IPS DF 4.7 (cell line): ENCODE measurements around the gene RAB23.

Experiments used
- DNase-seq: peaks from one replicate; pipeline ENCODE4 v3.0.0-alpha.2; 2013; ENCODE audit warnings: low spot score; ENCODE audit errors: extremely low read depth

Gene RAB23

DNA sequence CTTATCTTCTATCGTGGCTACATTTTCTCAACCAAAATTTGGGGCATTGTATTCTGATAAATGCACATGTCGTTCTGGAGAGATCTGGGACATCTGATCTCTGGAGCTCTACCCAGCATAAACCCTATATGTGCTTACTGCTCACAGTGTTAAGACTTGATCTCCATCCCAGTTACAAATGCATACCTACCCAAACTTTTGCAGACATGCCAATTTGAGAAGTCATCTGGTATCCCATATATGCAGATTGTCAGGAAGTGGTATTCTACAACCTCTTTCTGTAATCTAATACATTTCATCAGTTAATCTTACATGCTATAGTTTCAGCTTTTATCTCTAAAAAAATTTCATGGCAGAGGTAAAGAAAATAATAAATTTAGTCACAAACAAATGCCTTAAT is 38.8 kb downstream of the RAB23 start:
- no peak for DNase-seq

DNA sequence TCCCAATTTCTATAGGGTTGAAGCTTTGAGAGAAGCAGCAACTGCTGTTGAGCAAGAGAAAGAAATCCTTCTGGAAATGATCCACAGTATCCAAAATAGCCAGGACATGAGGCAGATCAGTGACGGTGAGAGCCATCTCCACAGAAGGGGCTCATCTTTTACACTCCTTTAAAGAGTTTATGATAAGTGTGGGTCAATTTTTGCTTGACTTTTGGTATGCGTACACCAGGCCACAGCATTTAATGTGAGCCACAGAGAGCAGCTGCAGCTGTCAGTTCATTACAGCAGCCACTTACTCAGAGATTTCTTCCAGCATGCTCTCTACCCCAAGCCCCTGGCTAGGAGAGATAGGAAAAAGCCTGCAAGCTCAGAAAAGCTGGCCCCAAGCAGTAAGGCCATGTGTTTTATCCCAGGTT is 40.1 kb downstream of the RAB23 start:
- no peak for DNase-seq

DNA sequence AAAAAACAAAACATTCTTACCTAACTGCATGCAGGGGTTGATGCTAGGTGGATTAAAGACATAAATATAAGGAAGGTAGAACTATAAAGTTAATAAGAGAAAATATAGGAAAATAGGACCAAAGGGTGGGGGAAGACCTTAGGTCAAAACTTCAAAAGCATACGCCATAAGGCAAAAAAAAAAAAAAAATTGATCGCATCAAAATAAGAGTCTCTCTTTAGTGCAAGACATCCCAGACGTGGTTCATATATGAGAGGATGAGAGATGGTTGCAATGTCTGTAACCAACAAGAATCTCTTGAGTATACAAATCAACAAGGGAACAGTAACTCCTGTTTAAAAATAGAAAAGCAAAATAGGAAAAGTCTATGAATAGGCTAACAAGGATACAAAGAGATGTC is 41.5 kb downstream of the RAB23 start:
- DNase-seq: no peak

DNA sequence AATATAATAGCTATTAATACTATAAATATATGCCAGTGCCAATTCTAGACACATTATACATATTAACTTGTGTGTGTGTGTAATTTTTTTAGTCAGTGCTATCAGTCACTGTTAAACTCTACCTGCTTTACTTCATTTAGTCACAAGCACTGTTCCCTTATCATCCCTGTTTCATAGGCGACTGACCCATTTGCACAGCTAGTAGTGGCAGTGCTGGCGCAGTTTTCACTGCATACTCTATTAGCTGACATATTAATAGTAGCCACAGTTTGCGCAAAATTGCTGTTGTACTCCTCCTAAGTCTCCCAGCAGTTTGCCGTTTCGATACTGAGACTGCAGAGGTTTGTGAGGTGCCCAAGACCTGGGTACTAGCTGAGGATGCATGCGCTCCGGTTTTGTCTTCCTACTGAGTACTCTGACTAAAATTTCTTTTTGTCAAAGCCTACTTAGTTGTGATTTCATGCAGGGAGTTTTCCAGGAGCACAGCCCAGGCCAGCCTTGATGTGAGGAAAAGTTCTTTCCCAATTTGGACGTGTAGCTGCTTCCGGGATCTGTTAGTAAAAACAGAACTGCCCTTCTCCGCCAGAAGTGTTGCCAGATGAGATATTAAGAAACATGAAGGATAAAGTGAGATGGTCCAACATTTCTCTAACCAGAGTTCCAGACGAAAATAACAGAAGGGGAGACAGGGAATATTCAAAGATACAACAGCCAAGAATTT is 44.4 kb downstream of the RAB23 start:
- no peak for DNase-seq

DNA sequence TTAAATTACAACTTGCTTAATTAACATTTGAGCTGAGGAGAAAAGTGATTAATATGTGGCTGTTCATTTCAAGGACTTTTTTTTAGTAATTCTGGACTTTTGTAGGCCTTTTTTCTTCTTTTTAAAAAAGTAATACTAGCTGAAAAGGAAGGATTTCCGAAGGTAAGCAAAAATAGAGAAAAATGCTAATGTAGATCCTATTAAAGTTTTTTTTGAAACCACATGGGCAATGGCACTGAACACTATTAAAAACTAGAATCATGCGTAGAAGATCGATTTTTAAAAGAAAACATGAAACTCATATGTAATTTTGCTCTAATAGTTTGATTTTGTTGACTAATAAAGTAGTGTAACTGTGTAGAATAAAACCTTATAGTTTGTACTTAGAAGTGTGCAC is 47.6 kb downstream of the RAB23 start:
- DNase-seq: no peak

DNA sequence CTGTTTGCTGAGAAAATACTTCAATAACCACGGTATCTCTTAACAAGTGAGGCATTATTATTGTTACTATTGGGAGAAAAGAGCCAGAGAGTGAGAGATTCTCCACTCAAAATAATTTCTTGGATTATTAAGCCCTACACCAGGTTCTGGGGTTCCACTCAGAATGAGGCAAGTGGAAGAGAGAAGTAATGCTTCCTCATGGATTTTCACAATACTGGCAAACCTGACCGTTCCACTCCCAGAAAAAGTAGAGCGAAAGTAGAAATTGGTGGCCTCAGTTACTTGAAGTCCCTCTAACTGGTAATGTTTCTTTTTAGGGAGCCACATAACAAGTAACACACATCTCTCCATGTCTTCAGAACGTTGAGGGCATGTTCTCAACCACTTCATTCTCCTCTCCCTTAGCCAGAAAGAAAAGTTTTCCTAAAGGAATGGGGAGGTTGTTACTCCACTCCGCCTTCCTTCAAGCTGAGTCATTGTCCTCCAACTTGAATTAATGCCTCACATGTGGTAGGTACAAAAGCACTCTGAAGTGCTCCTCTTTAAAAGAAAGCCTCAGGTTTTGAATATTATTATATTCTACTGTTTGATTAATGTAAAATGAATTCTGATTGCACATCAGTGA is 48.1 kb downstream of the RAB23 start:
- DNase-seq: no peak

DNA sequence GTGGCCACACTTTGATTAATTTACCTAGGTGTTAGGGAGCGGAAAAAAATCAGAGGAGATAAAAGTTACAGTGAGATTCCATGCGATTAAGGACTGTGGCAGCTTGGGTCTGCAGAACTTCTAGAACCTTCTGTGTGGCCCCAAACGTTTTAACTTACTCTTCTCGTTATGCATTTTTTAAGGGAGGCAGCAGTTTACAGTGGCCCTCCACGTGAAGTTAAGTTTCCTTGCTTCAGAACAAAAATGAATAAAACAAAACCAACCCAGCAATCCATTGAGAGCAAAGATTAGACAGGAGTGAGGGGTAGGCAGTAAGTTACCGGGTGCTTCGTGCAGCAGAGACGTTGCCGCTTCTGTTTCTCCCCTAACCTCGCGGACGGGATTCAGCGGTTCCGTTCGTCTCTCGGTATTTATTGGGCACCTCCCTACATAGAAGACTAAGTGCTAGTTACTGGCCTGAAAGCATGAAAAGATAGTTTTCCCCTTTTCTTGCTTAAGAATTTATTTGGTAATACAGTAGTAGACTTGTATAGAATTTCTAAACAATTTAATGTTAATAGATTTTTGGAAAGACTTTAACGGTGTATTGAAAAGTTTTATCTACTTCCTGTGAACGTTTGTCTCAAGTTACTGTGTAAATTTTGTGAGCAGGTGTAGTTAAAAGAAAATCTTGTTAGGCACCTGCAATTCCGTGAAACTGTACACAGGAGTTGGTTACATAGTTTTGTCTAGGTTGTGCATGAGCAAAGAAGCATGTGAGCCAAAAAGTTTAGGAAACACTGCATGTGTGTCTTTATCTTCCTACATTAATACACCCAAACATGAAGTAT is 48.8 kb downstream of the RAB23 start:
- no peak for DNase-seq

DNA sequence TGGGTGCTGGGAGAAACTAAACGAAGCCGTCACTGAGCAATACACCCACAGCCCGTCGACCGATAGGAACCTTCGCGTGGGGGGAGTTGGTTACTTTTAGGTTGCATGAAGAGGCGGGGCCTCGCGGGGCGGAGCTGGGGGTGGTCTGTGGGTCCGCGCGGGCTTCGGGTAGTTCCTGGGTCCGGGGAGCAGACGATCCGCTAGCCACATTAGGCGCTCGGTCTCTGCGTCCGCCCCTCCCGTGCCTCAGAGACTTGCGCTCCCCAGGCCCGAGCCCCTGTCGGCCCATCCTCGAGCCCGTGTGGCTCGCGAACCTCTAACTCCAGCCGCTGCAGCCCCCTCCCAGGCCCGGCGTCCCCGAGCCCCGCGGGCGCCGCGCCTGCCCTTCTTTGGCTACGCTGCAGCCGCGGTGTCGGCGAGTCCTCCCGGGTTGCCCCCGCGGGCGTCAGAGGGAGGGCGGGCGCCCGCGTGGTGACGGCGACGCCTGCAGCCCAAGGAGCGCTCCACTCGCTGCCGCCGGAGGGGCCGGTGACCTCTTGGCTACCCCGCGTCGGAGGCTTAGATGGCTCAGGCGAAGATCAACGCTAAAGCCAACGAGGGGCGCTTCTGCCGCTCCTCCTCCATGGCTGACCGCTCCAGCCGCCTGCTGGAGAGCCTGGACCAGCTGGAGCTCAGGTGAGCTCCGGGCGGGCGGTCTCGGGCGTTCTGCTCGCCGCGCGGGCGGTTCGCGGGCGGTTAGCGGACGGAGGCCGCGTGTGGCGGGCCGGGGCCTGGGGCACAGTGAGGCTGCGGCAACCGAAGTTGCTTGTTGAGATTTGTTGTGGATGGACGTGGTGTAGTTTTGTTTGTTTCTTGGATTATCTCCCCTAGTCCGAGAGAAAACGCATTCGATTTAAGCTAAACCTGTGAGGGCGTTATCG is 49.7 kb downstream of the RAB23 start, which contains the start of gene BAG2:
BAG2 (plus strand) TSS at position 191 of the 920 bp plus-strand sequence; CDS start at position 563, 372 bp downstream.
- DNase-seq: peak; percentile 36

DNA sequence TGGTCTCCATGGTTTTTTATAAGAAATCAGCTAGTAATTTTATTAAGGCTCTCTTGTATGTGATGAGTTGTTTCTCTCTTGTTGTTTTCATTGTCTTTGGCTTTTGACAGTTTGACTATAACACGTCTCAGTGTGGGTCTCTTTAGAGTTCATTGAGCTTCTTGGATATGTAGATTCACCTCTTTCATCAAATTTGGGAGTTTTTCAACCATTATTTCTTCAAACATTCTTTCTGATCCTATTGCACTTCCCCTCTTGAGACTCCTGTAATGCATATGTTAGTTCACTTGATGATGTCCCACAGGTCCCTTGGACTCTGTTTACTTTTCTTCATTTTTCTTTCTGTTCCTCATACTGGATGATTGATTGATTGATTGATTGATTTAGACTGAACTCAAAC is 57.0 kb downstream of the RAB23 start:
- DNase-seq: no peak

DNA sequence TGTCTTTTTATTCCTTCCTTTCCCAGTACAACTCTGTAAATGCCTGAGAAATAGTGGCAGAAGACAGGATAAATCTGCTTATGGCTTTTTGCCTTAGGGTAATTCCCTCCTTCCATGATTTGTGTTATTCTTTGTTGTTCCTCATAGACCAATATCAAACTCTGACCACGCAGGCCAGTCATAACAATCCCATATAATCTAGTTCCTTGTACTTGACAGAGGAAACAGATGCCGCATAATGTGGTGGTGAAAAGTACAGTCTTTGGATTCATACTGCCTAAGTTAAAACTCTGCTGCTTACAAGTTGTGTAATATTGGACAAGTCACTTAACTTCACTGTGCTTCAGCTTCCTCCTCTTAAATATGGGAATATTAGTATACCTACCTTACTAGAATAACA is 58.2 kb downstream of the RAB23 start:
- DNase-seq: no peak

DNA sequence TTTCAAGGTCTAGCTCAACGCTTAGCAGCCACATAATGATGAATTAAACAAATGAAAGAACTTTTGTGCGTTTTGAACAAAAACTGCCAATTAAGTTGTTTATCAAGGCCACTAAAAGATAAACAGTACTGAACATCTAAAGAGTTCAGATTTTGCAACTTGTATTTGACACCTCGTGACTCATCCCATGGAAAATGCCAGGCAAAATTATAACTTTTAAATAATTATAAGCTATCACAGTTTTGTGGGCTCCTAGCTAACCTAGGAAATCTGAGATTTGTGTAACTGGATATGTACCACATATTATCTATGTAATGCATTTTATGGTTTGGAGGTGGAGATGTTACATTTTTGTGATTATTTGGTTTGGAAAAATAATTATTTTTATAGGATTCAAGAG is 59.6 kb downstream of the RAB23 start:
- DNase-seq: no peak

DNA sequence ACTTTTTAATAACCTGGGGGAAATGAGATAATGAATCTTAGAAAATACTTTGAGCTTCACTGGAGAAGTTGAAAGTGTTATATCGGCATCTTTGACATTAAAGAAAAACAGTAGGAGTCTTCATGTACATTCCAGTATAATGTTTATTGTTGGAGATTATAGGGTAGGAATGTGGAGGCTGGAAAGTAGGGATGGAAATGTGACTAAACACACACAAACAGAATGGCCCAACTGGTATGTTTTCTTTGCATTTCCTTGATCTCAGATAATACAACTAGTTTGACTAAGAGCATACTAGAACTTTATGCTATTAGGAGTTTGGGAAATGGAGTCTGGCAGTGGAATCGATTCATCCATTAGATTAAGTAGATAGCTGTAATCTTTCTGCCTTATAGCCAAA is 60.1 kb downstream of the RAB23 start:
- no peak for DNase-seq

DNA sequence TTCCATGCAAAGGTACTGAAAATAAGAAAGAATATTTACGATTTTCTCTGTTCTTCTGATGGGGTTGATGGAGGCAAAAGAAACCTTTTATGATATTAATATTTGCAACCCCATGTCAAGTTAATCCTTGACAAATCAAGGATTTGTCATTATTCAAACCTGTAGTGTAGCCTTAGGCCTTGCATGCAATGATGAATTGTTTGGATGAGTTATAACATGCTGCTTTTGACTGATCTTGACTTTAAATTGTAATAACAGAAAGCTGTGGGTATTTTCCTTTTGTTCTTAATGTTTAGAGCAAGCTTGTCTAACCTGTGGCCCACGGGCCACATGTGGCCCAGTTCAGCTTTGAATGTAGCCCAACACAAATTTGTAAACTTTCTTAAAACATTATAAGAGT is 63.0 kb downstream of the RAB23 start:
- no peak for DNase-seq

DNA sequence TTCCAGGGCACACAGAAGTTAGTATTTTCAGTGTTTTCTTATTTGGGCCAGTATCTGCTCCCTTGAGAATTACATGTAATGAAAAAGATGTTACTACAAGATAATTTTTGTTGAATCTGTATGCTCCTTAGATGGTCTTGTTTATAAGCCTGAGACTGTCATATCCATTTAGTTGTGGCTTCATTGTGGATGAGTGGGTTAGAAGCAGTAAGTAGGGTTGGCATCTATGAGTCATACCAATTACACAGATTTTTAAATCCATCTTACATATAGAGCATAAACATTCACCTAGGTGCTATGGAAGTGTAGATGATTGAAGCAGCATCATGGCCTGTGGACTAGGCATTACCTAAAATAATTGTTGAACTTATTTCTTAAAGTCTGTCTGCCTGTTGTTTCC is 63.4 kb downstream of the RAB23 start:
- DNase-seq: no peak

DNA sequence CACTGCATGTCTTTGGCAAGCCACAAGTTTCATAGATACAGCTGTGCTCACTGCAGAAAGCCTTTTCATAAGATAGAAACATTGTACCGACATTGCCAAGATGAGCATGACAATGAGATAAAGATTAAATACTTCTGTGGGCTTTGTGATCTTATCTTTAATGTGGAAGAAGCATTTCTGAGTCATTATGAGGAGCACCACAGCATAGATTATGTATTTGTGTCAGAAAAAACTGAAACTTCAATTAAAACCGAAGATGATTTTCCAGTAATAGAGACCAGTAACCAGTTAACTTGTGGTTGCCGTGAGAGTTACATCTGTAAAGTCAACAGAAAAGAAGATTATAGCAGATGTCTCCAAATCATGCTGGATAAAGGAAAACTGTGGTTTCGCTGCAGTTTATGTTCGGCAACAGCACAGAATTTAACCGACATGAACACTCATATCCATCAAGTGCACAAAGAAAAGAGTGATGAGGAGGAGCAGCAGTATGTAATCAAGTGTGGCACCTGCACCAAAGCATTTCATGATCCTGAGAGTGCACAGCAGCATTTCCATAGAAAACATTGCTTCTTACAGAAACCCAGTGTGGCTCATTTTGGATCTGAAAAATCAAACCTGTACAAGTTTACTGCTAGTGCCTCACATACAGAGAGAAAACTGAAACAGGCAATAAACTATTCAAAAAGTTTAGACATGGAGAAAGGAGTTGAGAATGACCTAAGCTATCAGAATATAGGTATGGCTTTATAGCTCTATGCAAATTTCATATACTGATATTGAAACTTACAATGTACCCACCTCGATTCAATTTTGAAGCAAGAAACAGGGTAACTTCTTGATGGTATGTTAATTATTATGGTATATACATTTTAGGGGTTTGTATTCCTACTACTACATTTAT is 73.9 kb downstream of the RAB23 start:
- DNase-seq: no peak

DNA sequence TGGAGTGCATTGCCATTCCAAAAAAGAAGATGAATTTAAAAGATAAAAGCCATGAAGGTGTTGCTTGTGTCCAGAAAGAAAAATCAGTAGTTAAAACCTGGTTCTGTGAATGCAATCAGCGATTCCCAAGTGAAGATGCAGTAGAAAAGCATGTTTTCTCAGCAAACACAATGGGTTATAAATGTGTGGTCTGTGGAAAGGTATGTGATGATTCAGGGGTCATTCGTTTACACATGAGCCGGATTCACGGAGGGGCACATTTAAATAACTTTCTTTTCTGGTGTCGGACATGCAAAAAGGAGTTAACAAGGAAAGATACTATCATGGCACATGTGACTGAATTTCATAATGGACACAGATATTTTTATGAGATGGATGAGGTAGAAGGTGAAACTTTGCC is 74.7 kb downstream of the RAB23 start:
- DNase-seq: no peak

DNA sequence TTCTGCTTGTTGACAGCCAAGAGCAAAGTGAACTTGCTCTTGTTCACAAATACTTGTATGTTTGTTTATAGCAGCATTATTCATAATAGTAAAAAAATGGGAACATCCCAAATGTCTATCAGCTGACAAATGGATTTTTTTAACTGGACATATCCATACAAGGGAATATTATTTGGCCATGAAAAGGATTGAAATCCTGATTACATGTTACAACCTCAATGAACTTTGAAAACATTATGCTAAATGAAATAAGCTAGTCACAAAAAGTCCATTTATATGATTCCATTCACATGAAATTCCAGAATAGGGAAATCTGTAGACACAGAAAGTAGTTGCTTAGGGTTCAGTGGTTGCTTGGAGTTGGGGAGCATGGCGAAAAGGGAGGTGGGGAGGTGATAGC is 78.4 kb downstream of the RAB23 start:
- DNase-seq: no peak

DNA sequence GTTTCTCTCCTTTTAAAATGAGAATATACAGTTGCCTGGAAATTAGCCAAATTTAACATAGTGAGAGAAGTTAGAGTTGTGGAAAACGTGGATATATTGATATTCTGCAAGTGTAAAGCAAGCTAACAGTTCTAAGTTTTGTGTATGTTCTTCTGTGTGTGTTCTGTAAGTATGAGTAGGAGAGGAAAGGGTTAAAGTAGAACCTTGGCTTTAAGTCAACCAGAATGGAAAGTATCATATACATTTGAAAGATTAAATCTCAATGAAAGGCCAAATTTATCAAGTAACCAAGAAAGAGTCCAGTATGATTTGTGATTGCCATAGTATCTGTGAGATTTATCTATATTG is 80.0 kb downstream of the RAB23 start:
- DNase-seq: no peak

DNA sequence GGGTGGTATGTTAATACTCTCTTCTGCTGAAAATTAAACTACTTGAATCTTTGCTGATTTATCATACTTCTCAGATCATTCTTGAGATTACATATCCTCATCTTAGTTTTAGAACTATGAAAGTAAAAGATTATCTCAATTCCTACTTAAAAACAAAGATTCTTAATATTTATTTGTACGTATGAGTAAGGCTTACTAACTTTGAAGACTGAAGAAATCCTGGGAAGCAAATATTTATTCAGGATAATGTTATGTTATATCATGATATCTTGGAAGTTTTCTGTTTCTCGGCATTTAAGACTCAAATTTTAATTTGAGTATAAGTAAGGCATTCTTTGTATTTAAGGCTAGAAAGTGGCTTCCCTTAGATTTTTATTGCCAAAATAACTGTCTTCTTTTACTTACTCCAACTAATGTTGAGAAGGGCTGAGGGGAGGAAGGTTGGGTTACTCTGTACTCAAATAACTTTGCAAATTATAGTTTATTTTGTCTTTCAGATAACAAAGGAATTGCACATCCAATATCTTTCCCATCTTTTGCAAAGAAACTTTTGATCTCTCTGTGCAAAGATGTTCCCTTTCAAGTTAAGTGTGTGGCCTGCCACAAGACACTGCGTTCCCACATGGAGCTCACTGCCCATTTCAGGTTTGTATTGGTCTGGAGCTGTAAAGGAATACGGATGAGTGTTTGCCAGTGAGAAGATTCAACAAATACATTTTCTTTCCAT is 80.5 kb downstream of the RAB23 start:
- DNase-seq: no peak

DNA sequence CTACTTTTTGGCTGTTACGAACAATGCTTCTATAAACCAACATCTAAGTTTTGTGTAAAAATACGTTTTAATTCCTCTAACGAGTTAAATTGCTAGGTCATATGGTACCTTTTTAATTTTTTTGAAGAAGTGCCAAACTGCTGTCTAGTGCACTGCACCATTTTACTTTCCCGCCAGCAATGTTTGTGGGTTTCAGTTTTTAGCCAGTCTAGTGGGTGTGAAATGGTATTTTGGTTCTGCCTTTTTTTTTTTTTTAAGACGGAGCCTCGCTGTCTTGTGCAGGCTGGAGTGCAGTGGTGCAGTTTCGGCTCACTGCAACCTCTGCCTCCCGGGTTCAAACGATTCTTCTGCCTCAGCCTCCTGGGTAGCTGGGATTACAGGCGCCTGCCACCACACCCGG is 84.1 kb downstream of the RAB23 start:
- no peak for DNase-seq
